Epidermal melanocyte (primary cell): Measurements from ENCODE around the gene ITGAL.
"Not testable (repeated sequence)": the region's sequence is repeated elsewhere in the genome, so short reads cannot be mapped to it uniquely, and the experiment has no call there.

ENCODE experiments used
- DNase-seq: peaks from one replicate; pipeline ENCODE4 v3.0.0; 2011; ENCODE audit warnings: low spot score; ENCODE audit not compliant: insufficient read length

The ITGAL gene

DNA sequence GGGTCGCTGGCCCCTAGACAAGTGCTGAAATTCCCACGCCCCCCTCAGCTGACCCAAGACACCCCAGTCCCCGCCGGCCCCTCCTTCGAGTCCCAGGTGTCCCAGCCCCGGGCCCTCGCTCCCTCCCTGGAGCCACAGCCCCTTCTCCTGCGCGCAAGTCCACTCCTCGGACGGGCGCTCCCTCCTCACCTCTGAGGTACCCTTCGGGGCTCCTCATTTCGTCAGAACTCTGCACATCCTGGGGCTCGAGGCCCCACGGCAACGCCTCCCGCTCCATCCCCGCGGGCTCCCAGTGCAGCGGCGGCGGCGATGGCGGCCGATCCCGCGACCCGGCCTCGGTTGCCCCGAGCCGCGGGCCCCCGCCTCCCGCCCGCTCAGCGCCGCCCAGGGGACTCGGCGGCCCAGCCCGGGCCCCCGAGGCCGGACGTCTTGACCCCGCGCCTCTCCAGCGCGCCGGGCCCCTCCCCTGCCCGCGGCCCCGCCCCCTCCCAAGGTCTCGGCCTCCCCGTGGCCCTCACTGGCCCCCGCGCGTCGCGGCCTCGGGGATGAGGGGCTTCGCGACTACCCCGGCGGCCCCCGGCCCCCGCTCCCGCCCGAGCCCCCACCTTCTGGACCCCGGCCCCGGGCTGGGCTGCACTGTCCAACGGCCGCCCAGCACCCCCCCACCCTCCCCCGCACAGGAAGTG, 53.7 kb downstream of the ITGAL start, which contains the start of gene ZNF768:
Gene ZNF768, minus strand, starts transcription at position 430 of the 686 bp plus-strand sequence. Its CDS starts 153 bp downstream, at position 277.
- no peak for DNase-seq

DNA sequence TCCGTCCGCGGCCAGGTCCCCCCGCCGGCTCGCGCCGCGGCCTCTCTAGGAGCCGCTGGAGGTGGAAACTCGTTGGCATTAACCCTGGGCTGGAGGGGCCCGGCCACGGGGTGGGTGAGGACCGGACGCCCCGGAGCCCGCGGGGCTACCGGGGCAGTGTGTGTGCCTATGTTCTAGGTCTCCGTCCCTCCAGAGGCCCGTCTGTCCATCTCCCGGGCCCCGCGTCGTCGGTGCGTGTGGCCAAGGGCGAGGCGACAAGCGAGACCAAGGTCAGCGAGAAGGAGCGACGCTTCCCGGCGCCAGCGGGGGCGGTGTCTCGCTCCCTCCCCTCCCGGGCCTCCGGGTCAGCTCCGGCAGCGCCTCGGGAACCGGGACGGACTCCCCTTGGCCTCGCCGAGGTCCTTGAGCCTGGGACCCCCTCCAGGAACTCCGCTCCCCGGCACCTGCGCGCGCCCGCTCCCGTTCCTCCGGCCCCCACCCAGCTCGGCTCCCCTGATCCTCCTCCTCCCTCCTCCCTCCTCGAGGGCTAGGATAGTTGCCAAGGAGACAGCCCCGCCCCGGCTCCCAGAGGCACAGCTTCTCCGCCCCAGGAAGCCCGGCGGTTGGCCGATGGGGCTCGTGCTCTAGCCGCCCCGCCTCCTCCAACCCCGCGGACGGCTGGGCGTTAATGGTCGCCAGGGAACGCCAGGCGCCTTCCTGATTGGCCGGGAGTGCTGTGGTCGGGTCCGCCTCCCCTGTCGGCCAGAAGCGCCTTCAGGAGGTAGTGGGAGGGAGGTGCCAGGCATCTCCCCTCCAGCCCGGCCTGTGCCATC, 54.5 kb downstream of the ITGAL start:
- DNase-seq = peak; percentile 98

DNA sequence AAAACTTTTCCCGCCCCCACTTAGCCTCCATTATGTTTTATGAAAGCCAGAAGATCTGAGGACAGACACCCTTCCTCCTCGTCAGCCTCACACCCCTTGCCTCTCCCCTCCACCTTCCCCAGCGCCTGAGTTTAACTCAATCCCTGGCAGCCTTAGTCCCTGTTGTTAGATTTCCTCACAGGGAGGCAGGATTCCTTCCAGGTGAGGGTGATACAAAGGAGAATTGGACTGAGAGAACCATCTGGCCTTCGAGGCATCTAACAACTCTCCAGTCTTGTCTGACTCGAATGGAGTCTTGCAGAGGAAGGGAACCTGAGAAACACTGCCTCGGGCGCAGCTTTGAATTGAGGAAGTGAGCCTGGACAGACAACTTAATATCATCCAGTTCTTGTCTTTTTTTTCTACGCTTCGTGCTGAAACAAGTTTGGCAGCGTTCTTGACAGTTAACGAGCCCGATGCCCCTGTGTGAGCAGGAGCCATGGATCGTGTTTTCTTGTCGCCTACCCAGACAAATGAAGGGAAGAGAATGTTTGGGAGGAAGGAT, 55.2 kb downstream of the ITGAL start:
- no peak for DNase-seq

DNA sequence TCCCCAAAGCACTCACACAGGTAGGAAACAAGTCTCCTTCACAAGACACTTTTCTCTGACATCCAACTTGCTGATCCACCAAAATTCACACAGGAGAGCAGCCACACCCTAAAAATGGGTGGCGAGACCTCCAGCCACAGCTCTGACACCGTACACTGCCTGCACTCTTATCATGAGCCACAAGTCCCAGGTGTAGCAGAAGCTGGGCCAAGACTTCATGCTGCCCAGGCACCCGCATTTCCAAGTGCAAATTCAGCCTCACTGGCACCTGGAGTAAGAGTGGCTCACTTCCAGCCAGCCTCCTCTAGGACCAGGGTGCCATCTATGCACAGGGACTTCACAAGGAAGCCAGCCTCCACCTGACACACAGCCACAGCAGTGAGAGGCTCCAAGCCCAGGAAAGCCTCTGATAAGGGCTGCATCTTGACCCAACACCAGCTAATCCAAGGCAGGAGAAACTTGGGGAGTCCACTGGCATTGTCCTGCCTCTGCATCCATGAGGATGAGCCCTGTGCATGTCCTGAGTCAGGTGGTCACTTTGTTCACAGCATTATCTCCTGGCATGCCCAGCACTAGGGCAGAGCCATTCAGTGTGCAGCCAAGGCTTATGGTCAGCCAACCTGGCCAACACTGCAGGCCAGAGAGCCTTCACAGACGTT, 56.4 kb downstream of the ITGAL start:
- no peak for DNase-seq

- DNase-seq = no peak
Measured at GRCh38 chr16:30530163-30531037, 57.9 kb downstream of the ITGAL start.

DNA sequence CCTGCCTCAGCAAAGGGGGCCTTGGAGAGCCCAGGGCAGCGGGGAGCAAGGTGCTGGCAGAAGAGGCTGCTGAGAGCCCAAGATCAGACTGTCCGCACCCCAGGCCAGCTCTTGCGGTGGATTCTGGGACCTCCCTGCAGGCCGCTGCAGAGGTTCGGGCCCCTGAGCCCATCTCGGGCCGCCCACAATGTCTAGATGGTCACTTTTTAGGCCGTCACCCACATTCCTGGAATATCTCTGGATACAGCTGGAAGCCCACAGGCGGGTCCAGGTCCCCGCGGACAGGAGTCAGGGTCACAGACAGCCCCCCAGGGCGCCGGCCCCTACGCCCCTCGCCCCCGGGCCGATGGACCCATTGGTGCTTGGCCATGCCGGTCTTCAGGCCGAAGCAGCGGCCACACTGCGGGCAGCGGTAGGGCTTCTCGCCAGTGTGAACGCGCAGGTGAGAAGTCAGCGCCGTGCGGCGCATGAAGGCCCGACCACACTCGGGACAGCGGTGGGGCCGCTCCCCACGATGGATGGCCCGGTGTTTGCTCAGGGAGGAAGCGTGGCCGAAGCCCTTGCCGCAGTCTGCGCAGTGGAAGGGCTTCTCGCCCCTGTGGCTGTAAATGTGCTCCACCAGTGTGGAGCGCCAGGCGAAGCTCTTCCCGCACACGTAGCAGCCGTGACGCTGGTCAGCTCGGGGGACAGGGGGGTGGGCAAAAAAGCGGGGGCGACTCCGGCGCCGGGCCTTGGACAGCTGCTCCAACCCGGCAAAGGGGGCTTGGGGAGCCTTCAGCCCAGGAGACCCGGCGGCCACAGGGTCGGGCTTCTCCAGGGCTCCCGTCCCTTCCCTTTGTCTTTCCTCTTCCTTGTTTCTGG, 60.0 kb downstream of the ITGAL start:
- no peak for DNase-seq

- DNase-seq = no peak
Measured at GRCh38 chr16:30533146-30533522, 60.6 kb downstream of the ITGAL start.

DNA sequence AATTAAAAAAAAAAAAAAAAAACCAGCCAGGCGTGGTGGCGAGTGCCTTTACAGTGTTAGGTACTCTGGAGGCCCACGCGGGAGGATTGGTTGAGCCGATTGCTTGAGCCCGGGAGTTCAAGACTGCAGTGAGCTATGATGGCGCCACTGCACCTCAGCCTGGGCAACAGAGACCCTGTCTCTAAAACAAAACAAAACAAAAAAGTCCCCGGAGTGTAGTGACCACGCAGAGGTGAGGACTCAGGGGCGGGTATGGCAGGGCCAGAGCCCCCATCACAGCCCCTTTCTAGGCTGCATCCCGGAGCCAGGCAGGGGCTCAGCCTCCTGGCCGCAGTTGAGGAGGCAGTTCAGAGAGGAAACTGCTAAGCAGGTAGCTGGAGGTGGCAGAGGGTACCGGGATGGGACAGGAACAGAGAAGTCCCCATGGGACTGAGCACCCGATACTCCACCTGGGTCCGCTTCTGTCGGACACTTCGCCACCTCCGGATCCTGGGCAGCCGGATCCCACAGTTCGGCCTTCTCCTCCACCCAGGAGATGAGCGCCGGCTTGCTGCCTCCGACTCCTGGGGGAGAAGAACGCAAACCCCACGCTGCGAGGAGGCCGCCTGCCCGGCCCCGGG, 61.3 kb downstream of the ITGAL start:
- no peak for DNase-seq

DNA sequence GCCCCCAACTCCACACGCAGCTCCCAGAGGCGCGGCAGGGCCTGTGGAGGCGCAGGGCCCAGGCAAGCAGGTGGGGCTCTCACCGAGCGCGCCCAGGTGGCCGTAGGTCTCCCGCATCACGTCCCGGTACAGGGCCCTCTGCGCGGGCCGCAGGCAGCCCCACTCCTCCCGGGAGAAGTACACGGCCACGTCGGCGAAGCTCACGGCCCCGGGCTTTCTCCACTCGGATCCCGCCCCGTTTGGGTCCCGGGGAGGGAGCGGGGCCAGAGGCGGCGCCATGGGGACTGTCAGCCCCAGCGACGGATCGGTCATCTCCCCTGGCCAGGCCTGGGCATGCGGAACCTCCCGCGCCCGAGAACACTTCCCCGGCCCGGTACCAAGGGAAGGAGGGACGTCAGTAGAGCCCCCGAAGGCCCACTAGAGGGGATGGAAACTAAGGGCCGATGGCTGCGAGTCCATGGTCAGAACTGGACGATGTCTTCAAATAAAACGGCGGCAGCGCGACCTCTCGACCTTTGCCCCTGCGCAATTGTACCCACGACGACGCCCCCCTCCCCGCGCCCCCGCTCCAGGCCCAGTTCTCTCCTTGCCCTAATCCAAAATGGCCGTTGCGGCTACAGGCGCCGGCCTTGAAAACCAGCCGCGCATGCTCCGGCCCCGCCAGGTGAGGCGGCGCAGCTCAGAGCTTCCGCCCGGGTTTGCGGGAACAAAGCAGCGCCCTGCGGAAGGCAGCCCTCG, 62.0 kb downstream of the ITGAL start, which contains the start of gene ZNF747:
Gene ZNF747, minus strand, starts transcription at position 491 of the 738 bp plus-strand sequence. Its CDS starts 179 bp downstream, at position 312.
- peak; percentile 92 for DNase-seq

GRCh38 chr16:30535106-30535776, 62.7 kb downstream of the ITGAL start:
- DNase-seq = no peak

- DNase-seq = peak; percentile 88
Measured at GRCh38 chr16:30535777-30536190, 63.2 kb downstream of the ITGAL start.

GRCh38 chr16:30536391-30537024, 64.0 kb downstream of the ITGAL start:
- not testable (repeated sequence) for DNase-seq

DNA sequence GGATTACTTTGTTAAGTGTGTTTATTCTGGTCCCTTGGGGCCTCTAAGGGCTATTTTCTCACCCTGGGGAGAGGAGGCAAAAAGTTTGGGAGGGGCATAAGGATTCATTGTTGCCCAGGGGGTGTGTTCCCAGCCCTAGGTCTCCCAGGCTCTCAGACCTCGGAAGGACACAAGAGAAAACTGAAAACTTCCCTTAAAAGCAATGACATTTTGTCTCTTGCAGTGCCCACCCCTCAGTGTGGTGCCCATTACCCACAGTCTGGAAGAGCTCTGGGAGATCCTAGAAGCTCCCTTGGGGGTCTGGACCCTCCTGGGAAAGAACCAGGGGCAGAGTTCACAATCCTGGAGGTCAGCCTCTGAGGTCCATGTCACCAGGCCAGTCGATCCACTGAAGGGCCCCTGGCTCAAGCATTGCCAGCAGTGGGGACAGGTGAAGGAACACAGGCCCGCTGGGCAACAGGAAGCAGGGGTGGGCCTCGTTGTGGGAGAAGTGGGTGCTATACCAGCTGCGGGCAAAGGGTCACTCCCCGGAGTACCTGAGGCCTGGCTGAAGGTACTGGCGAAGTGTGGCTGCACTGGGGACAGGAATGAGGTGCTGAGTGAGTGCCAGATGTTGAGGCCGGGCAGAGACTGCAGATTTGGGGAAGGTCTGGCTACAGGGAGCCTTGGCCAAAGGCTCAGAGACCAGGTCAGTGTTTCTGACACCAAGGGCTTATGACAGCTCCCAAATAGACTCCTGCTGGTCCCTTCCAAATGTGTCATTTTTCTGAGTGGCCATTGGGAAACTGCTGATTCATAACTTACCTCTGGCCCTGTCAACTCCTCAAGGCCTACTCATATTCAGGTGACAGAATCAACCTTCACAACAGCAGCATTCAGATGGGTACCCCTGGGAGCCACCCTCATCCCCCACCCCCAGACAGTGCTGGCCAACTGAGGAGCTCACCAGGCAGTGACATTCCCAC, 66.7 kb downstream of the ITGAL start:
- peak; percentile 5 for DNase-seq

- DNase-seq = peak; percentile 1
Measured at GRCh38 chr16:30539986-30540526, 67.5 kb downstream of the ITGAL start.

GRCh38 chr16:30540916-30541464, 68.4 kb downstream of the ITGAL start:
- not testable (repeated sequence) for DNase-seq
